Activated CD8-positive, alpha-beta T cell treated with anti-CD3 and anti-CD28 coated beads for 36 hours (primary cell): ENCODE data around the gene CDRT15. TPM values are rescaled to one million over a fixed set of nuclear protein-coding genes. Genes with fewer than 3 reads are reported as not detected.
A peak's percentile ranks its signal among the peaks of the same experiment; 100 is the strongest.

ENCODE experiments used
- ATAC-seq: fragments of 200-7000 bp; cut with Tn5 transposase; one replicate; pipeline ENCODE4 v1.10.0; 2021; ENCODE audit warnings: mild to moderate bottlenecking, moderate library complexity
- CTCF ChIA-PET: fragments of 350-600 bp; sonication (Branson Sonifier 250); formaldehyde crosslinking; loops from one replicate; lab custom pipeline; 2021; ENCODE audit warnings: antibody characterized with exemption; lab: Charles Lee
- POLR2A ChIA-PET: fragments of 350-600 bp; sonication (Branson Sonifier 250); formaldehyde crosslinking; loops from one replicate; lab custom pipeline; 2021; ENCODE audit warnings: antibody characterized with exemption; lab: Charles Lee
- DNase-seq: peaks from one replicate; pipeline ENCODE4 v3.0.0-alpha.2; 2020
- H3K27ac Mint-ChIP-seq: one replicate; pipeline ENCODE4 v1.8.0; 2021; ENCODE audit warnings: mild to moderate bottlenecking, mixed read lengths
- H3K27me3 Mint-ChIP-seq: one replicate; pipeline ENCODE4 v1.8.0; 2021; ENCODE audit warnings: mixed read lengths
- H3K36me3 Mint-ChIP-seq: one replicate; pipeline ENCODE4 v1.8.0; 2021; ENCODE audit warnings: low read depth, mixed read lengths
- H3K4me1 Mint-ChIP-seq: one replicate; pipeline ENCODE4 v1.8.0; 2021; ENCODE audit warnings: low read depth, mixed read lengths
- H3K4me3 Mint-ChIP-seq: one replicate; pipeline ENCODE4 v1.8.0; 2021; ENCODE audit warnings: mild to moderate bottlenecking, moderate library complexity, mixed read lengths
- H3K9me3 Mint-ChIP-seq: one replicate; pipeline ENCODE4 v1.8.0; 2021; ENCODE audit warnings: mixed read lengths
- CTCF ChIP-seq: fragments of 200-600 bp; IDR thresholded peaks from one replicate; pipeline ENCODE4 v1.8.0; 2022; ENCODE audit warnings: antibody characterized with exemption, mild to moderate bottlenecking
- intact Hi-C: fragments of 100-400 bp; cut with micrococcal nuclease; formaldehyde crosslinking; loops from one replicate; pipeline ENCODE4 v1.10.0; 2022
- total RNA-seq, 2 experiments: library from RNA; stranded (reverse); gene quantifications; one replicate each; pipeline ENCODE4 v1.2.3, GENCODE V29; 2021

The CDRT15 gene
- total RNA-seq, 2 experiments from 2014 or later: not detected

GRCh38 chr17:14204084-14204483, 32.6 kb downstream of the CDRT15 start:
- POLR2A ChIA-PET: interaction anchor here (0.9 kb wide), 1 partner anchor 135 kb away, joined by 4 read pairs; the partner anchor contains the start of gene COX10
- no peak for DNase-seq
- Mint-ChIP-seq H3K9me3 (no peaks in the 10 kb centered on the region), H3K4me1 (peaks cover 75% of the 10 kb centered on the region), H3K4me3 (no peak overlapping the region), H3K27ac (no peak overlapping the region), H3K36me3 (peaks cover 38% of the 10 kb centered on the region), H3K27me3 (no peaks in the 10 kb centered on the region)
- CTCF ChIA-PET: interaction anchor here (0.9 to 1.2 kb wide), 6 partner anchors 8 to 97 kb away, joined by 3 to 6 read pairs (median 4); partner anchors contain the start of gene HS3ST3B1
- intact Hi-C loops: loop anchor here (10.0 kb wide), 2 partner anchors 89 to 139 kb away; partner anchors contain the start of gene COX10
- ATAC-seq: no peak
- no peak for TF ChIP-seq CTCF

GRCh38 chr17:14203388-14203787, 33.3 kb downstream of the CDRT15 start:
- CTCF ChIA-PET: interaction anchor here (0.9 to 1.2 kb wide), 7 partner anchors 9 to 98 kb away, joined by 3 to 6 read pairs (median 4); partner anchors contain the start of gene HS3ST3B1
- intact Hi-C loops: loop anchor here (10.0 kb wide), 2 partner anchors 89 to 139 kb away; partner anchors contain the start of gene COX10
- ATAC-seq: peak; percentile 36
- POLR2A ChIA-PET: interaction anchor here (0.9 kb wide), 1 partner anchor 134 kb away, joined by 4 read pairs; the partner anchor contains the start of gene COX10
- peaks cover 38% of the 10 kb centered on the region for H3K36me3 Mint-ChIP-seq
- peak; percentile 44 for DNase-seq
- TF ChIP-seq CTCF: peak; percentile 28
- peaks cover 81% of the 10 kb centered on the region for H3K4me1 Mint-ChIP-seq
- H3K9me3 Mint-ChIP-seq: no peaks in the 10 kb centered on the region
- peak overlapping the region; percentile 69 for H3K27ac Mint-ChIP-seq
- H3K4me3 Mint-ChIP-seq: no peak overlapping the region
- no peaks in the 10 kb centered on the region for H3K27me3 Mint-ChIP-seq

- no peak for TF ChIP-seq CTCF
- ATAC-seq: no peak
- no peak overlapping the region for H3K4me3 Mint-ChIP-seq
- ChIA-PET CTCF (interaction anchor here (1.0 to 1.2 kb wide), 5 partner anchors 10 to 66 kb away, joined by 3 to 6 read pairs (median 5); no protein-coding TSS in a partner anchor), POLR2A (no interaction called here)
- H3K27me3 Mint-ChIP-seq: no peaks in the 10 kb centered on the region
- no peak for DNase-seq
- H3K27ac Mint-ChIP-seq: peak overlapping the region; percentile 80
- no peaks in the 10 kb centered on the region for H3K9me3 Mint-ChIP-seq
- H3K36me3 Mint-ChIP-seq: peaks cover 35% of the 10 kb centered on the region
- peaks cover 88% of the 10 kb centered on the region for H3K4me1 Mint-ChIP-seq
- intact Hi-C loops: loop anchor here (10.0 kb wide), 2 partner anchors 88 to 138 kb away; partner anchors contain the start of gene COX10
Observed at GRCh38 chr17:14202388-14203166, 34.1 kb downstream of the CDRT15 start.

GRCh38 chr17:14201988-14202380, 34.7 kb downstream of the CDRT15 start:
- no peaks in the 10 kb centered on the region for H3K27me3 Mint-ChIP-seq
- peaks cover 91% of the 10 kb centered on the region for H3K4me1 Mint-ChIP-seq
- peaks cover 31% of the 10 kb centered on the region for H3K36me3 Mint-ChIP-seq
- TF ChIP-seq CTCF: no peak
- POLR2A ChIA-PET: no interaction called here
- peak overlapping the region; percentile 80 for H3K27ac Mint-ChIP-seq
- ATAC-seq (no peak), DNase-seq (no peak)
- CTCF ChIA-PET: interaction anchor here (1.0 kb wide), 1 partner anchor 112 kb away, joined by 3 read pairs; no protein-coding TSS in a partner anchor
- intact Hi-C loops: loop anchor here (10.0 kb wide), 2 partner anchors 87 to 137 kb away; partner anchors contain the start of gene COX10
- no peaks in the 10 kb centered on the region for H3K9me3 Mint-ChIP-seq
- H3K4me3 Mint-ChIP-seq: no peak overlapping the region
